GM19467 (cell line): ENCODE results near the gene HES1.
"Not testable (repeated sequence)": the region's sequence is repeated elsewhere in the genome, so short reads cannot be mapped to it uniquely, and the experiment has no call there.

ENCODE experiments used
- ATAC-seq: cut with Tn5 transposase; IDR thresholded peaks from one replicate; pipeline ENCODE4 v1.9.1; 2021; ENCODE audit warnings: mild to moderate bottlenecking, moderate library complexity; ENCODE audit not compliant: unreplicated experiment

The HES1 gene

GRCh38 chr3:194124193-194124592 is 11.8 kb upstream of the HES1 start:
- no peak for ATAC-seq

- ATAC-seq, result no peak
Observed at GRCh38 chr3:194125442-194125841, 10.5 kb upstream of the HES1 start.

- no peak for ATAC-seq
Observed at GRCh38 chr3:194126790-194127189, 9.2 kb upstream of the HES1 start.

GRCh38 chr3:194128202-194128918 is 7.6 kb upstream of the HES1 start:
- no peak for ATAC-seq

GRCh38 chr3:194128919-194129295 is 7.0 kb upstream of the HES1 start:
- not testable (repeated sequence) for ATAC-seq

GRCh38 chr3:194129581-194130133 is 6.3 kb upstream of the HES1 start:
- ATAC-seq, result no peak

- no peak for ATAC-seq
Observed at GRCh38 chr3:194130188-194130587, 5.8 kb upstream of the HES1 start.

GRCh38 chr3:194130807-194131589 is 5.0 kb upstream of the HES1 start:
- peak; percentile 40 for ATAC-seq

- ATAC-seq, result no peak
Observed at GRCh38 chr3:194132465-194133286, 3.3 kb upstream of the HES1 start.

- ATAC-seq, result no peak
Observed at GRCh38 chr3:194133661-194134230, 2.2 kb upstream of the HES1 start.

GRCh38 chr3:194134231-194134756 is 1.7 kb upstream of the HES1 start:
- peak; percentile 25 for ATAC-seq

GRCh38 chr3:194134757-194135515 is 1.0 kb upstream of the HES1 start:
- ATAC-seq, result peak; percentile 26

GRCh38 chr3:194135516-194135805 is 487 bp upstream of the HES1 start:
- no peak for ATAC-seq

GRCh38 chr3:194136519-194137007 is 615 bp downstream of the HES1 start:
- no peak for ATAC-seq

GRCh38 chr3:194137008-194137505 is 1.1 kb downstream of the HES1 start:
- ATAC-seq, result no peak

- ATAC-seq, result peak; percentile 36
Observed at GRCh38 chr3:194137506-194138474, 1.8 kb downstream of the HES1 start.

GRCh38 chr3:194138732-194139070 is 2.8 kb downstream of the HES1 start:
- ATAC-seq, result no peak

GRCh38 chr3:194139071-194139813 is 3.3 kb downstream of the HES1 start:
- no peak for ATAC-seq
